ENCODE measurements around the gene PTCH2. TPM values are rescaled to one million over a fixed set of nuclear protein-coding genes. Genes with fewer than 3 reads are reported as not detected.
"Not testable (repeated sequence)": the region's sequence is repeated elsewhere in the genome, so short reads cannot be mapped to it uniquely, and the experiment has no call there.

The PTCH2 gene
- total RNA-seq, 2 donors from 2014 or later, result 1.5 to 1.6 TPM

DNA sequence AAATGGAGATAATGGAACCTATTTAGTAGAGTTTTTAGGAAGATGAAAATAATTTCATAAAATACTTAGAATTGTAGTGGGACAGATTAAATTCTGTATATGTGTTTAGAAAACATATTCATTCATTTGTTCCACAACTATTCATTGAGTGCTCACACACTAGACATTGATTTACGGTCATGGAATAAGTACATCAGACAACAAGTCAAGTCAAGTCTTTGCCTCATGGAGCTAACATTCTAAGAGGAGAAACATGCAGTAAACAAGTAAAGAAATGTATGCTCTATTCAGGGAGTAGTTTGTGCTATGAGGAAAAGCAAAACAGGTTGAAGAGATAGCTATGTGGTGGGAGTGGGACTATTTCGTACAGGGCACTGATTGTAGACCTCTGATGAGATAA, 25.7 kb downstream of the PTCH2 start:
- Mint-ChIP-seq H3K4me3 (no peak overlapping the region), H3K27me3 (ENCODE audit: insufficient read depth) (peaks cover 7% of the 10 kb centered on the region), H3K9me3 (no peaks in the 10 kb centered on the region), H3K36me3 (ENCODE audit: low read depth) (peaks cover 4% of the 10 kb centered on the region), H3K27ac (no peak overlapping the region), H3K4me1 (peaks cover 27% of the 10 kb centered on the region)
- Histone ChIP-seq H3K4me1 (ENCODE audit: control insufficient read depth, insufficient read depth, low read length) (no peaks in the 10 kb centered on the region), H3K27me3 (ENCODE audit: control insufficient read depth, insufficient read depth, low read length, poor library complexity, severe bottlenecking) (no peaks in the 10 kb centered on the region), H3K27ac (ENCODE audit: low read depth, low read length) (no peak overlapping the region), H3K9ac (ENCODE audit: extremely low read depth, low read length, poor library complexity, severe bottlenecking) (no peak overlapping the region), H3K9me3 (ENCODE audit: control insufficient read depth, low read length) (no peaks in the 10 kb centered on the region), H3K4me3 (ENCODE audit: low read length) (no peak overlapping the region), H3K36me3 (ENCODE audit: control insufficient read depth, insufficient read depth, low read length) (no peaks in the 10 kb centered on the region)
- TF ChIP-seq, protein P1, sequence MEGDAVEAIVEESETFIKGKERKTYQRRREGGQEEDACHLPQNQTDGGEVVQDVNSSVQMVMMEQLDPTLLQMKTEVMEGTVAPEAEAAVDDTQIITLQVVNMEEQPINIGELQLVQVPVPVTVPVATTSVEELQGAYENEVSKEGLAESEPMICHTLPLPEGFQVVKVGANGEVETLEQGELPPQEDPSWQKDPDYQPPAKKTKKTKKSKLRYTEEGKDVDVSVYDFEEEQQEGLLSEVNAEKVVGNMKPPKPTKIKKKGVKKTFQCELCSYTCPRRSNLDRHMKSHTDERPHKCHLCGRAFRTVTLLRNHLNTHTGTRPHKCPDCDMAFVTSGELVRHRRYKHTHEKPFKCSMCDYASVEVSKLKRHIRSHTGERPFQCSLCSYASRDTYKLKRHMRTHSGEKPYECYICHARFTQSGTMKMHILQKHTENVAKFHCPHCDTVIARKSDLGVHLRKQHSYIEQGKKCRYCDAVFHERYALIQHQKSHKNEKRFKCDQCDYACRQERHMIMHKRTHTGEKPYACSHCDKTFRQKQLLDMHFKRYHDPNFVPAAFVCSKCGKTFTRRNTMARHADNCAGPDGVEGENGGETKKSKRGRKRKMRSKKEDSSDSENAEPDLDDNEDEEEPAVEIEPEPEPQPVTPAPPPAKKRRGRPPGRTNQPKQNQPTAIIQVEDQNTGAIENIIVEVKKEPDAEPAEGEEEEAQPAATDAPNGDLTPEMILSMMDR (conservative IDR thresholded peaks at IDR 0.05), result no peak
- WGBS, 2 experiments (ENCODE audit: insufficient coverage in 1 of 2, insufficient read length in 1 of 2), result 89 to 95% methylated on average over 2 of the region's 2 CpGs
- no peak for DNase-seq

DNA sequence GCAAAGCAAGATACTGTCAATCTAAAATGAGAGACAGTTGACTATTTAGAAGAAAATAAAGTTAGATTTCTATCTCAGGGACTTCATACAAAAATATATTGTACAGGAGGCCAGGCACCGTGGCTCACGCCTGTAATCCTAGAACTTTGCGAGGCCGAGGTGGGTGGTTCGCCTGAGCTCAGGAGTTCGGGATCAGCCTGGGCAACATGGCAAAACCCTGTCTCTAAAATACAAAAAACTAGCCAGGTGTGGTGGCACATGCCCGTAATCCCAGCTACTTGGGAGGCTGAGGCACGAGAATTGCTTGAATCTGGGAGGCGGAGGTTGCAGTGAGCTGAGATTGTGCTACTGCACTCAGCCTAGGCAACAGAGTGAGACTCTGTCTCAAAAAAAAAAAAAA, 27.1 kb downstream of the PTCH2 start:
- not testable (repeated sequence) for H3K9ac ChIP-seq (ENCODE audit: extremely low read depth, low read length, poor library complexity, severe bottlenecking); H3K27ac ChIP-seq (ENCODE audit: low read depth, low read length); H3K4me3 ChIP-seq (ENCODE audit: low read length); H3K4me3 Mint-ChIP-seq; H3K27me3 ChIP-seq (ENCODE audit: control insufficient read depth, insufficient read depth, low read length, poor library complexity, severe bottlenecking); H3K9me3 ChIP-seq (ENCODE audit: control insufficient read depth, low read length); H3K36me3 ChIP-seq (ENCODE audit: control insufficient read depth, insufficient read depth, low read length); H3K4me1 ChIP-seq (ENCODE audit: control insufficient read depth, insufficient read depth, low read length); DNase-seq; H3K36me3 Mint-ChIP-seq (ENCODE audit: low read depth); H3K9me3 Mint-ChIP-seq; H3K27ac Mint-ChIP-seq
- H3K4me1 Mint-ChIP-seq, result peaks cover 26% of the 10 kb centered on the region
- H3K27me3 Mint-ChIP-seq (ENCODE audit: insufficient read depth), result peaks cover 11% of the 10 kb centered on the region
- 94 to 96% methylated on average over 6 to 9 of the region's 9 CpGs for WGBS, 2 experiments (ENCODE audit: insufficient coverage in 1 of 2, insufficient read length in 1 of 2)

DNA sequence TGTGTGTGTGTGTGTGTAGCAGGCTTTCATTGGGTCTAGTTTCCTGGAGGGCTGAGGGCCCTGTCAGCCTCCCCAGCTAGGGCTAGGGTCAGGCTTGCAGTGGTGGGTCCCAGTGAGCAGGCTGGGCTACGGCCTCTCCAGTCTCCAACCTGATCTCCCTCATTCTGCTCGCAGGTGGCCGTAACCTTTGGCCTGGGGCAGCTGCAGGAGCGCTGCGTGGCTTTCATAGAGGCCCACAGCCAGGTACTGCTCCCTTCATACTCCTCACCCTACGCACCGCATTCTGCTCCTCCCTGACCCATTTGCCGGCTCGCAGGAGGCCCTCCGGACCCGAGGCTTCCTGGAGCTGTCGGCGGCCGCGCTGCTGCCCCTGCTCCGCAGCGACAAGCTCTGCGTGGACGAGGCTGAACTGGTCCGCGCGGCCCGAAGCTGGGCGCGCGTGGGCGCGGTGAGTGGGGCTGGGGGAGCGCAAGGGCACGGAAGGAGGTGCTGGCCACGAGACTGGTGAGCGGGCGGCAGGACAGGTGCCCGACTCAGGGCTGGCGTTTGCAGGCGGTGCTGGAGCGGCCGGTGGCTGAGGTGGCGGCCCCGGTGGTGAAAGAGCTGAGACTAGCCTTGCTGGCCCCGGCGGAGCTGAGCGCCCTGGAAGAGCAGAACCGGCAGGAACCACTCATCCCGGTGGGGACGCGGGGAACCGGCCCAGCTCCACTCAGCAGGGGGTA, 30.1 kb downstream of the PTCH2 start:
- H3K4me3 ChIP-seq (ENCODE audit: low read length), result no peak overlapping the region
- Mint-ChIP-seq H3K36me3 (ENCODE audit: low read depth) (peaks cover 4% of the 10 kb centered on the region), H3K27me3 (ENCODE audit: insufficient read depth) (peaks cover 8% of the 10 kb centered on the region), H3K4me3 (peak overlapping the region; percentile 56), H3K27ac (no peak overlapping the region), H3K9me3 (no peaks in the 10 kb centered on the region), H3K4me1 (peaks cover 31% of the 10 kb centered on the region)
- no peaks in the 10 kb centered on the region for H3K9me3 ChIP-seq (ENCODE audit: control insufficient read depth, low read length)
- 92 to 94% methylated on average over 36 to 48 of the region's 48 CpGs for WGBS, 2 experiments (ENCODE audit: insufficient coverage in 1 of 2, insufficient read length in 1 of 2)
- H3K4me1 ChIP-seq (ENCODE audit: control insufficient read depth, insufficient read depth, low read length), result peaks cover 18% of the 10 kb centered on the region
- peak; percentile 77 for DNase-seq
- H3K36me3 ChIP-seq (ENCODE audit: control insufficient read depth, insufficient read depth, low read length), result no peaks in the 10 kb centered on the region
- TF ChIP-seq, protein P1 (conservative IDR thresholded peaks at IDR 0.05), result no peak
- H3K27ac ChIP-seq (ENCODE audit: low read depth, low read length), result no peak overlapping the region
- no peak overlapping the region for H3K9ac ChIP-seq (ENCODE audit: extremely low read depth, low read length, poor library complexity, severe bottlenecking)
- H3K27me3 ChIP-seq (ENCODE audit: control insufficient read depth, insufficient read depth, low read length, poor library complexity, severe bottlenecking), result no peaks in the 10 kb centered on the region

All from endodermal cell (in vitro differentiated cells).